ENCODE measurements around the gene NEMP2.

- TF ChIP-seq, protein P1, sequence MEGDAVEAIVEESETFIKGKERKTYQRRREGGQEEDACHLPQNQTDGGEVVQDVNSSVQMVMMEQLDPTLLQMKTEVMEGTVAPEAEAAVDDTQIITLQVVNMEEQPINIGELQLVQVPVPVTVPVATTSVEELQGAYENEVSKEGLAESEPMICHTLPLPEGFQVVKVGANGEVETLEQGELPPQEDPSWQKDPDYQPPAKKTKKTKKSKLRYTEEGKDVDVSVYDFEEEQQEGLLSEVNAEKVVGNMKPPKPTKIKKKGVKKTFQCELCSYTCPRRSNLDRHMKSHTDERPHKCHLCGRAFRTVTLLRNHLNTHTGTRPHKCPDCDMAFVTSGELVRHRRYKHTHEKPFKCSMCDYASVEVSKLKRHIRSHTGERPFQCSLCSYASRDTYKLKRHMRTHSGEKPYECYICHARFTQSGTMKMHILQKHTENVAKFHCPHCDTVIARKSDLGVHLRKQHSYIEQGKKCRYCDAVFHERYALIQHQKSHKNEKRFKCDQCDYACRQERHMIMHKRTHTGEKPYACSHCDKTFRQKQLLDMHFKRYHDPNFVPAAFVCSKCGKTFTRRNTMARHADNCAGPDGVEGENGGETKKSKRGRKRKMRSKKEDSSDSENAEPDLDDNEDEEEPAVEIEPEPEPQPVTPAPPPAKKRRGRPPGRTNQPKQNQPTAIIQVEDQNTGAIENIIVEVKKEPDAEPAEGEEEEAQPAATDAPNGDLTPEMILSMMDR (IDR thresholded peaks at IDR 0.05) = no peak
- no peak for TF ChIP-seq SIN3A (IDR thresholded peaks at IDR 0.05; ENCODE audit: borderline replicate concordance, insufficient read depth, low read depth, low read length)
- TF ChIP-seq REST (IDR thresholded peaks at IDR 0.05; ENCODE audit: insufficient read depth in 1 of 2, low read depth in 2 of 2, low read length in 1 of 2) = no peak
- TF ChIP-seq POLR2AphosphoS5 (IDR thresholded peaks at IDR 0.05; ENCODE audit: low read depth, low read length) = no peak
- TF ChIP-seq TCF7L2 (IDR thresholded peaks at IDR 0.05; ENCODE audit: low read depth, low read length) = no peak
Measured at GRCh38 chr2:190470256-190470826, 64.2 kb downstream of the NEMP2 start.

Measured in Panc1 (cell line).